GM12878 (cell line): ENCODE data around the gene ANP32B. TPM values are rescaled to one million over a fixed set of nuclear protein-coding genes. Genes with fewer than 3 reads are reported as not detected.

Experiments used
- ATAC-seq: fragments of 200-7000 bp; cut with Tn5 transposase; 3 replicates; pipeline ENCODE4 v1.9.1; 2020; ENCODE audit warnings: mild to moderate bottlenecking, moderate library complexity
- BruUV-seq: library from RNA; stranded (reverse); fragments of 400-500 nt; replicated peaks from 2 replicates; lab custom pipeline; 2021; lab: Mats Ljungman, UMichigan
- CTCF ChIA-PET: fragments of 300-600 bp; sonication (Branson Sonifier 250); formaldehyde crosslinking; extraction: SDS; loops from one replicate; lab custom pipeline; 2021; ENCODE audit warnings: inconsistent platforms; lab: Yijun Ruan, JAX
- POLR2A ChIA-PET: fragments of 350-600 bp; formaldehyde crosslinking; extraction: SDS; loops from one replicate; lab custom pipeline; 2021; ENCODE audit warnings: inconsistent platforms; lab: Charles Lee
- RAD21 ChIA-PET: fragments of 300-600 bp; sonication (Branson Sonifier 250); formaldehyde crosslinking; loops from one replicate; lab custom pipeline; 2023; ENCODE audit warnings: antibody characterized with exemption; ENCODE audit not compliant: unreplicated experiment; lab: Charles Lee
- SMC1A ChIA-PET: fragments of 300-600 bp; sonication (Branson Sonifier 250); formaldehyde crosslinking; loops from one replicate; lab custom pipeline; 2023; ENCODE audit not compliant: unreplicated experiment, uncharacterized antibody; lab: Charles Lee
- DNase-seq: peaks from one replicate; pipeline ENCODE4 v3.0.0-alpha.2; 2011; ENCODE audit warnings: low read depth, low spot score
- FAIRE-seq: peaks from 3 replicates; lab custom pipeline; 2011; peaks lifted over from hg19 to GRCh38; lab: Jason Lieb, UNC
- H2AFZ ChIP-seq: 2 replicates; pipeline ENCODE4 v1.6.0; 2011; ENCODE audit warnings: low read depth, low read length, control low read depth; ENCODE audit not compliant: control insufficient read depth
- H3K27ac ChIP-seq: 2 replicates; pipeline ENCODE4 v1.5.1; 2011; ENCODE audit warnings: control low read depth; ENCODE audit not compliant: control insufficient read depth, insufficient read depth
- H3K27me3 ChIP-seq, 2 experiments: replicated peaks in 1 of 2; 2 replicates each; pipeline versions ENCODE4 v1.6.0 to v1.6.1; 2011; ENCODE audit warnings: low read length in 1 of 2; ENCODE audit not compliant: control insufficient read depth in 2 of 2, insufficient read depth in 2 of 2
- H3K36me3 ChIP-seq, 2 experiments: 2 replicates each; pipeline ENCODE4 v1.5.1; 2011; ENCODE audit warnings: low read length in 1 of 2; ENCODE audit not compliant: control insufficient read depth in 2 of 2, insufficient read depth in 2 of 2
- H3K4me1 ChIP-seq: 2 replicates; pipeline ENCODE4 v1.6.1; 2011; ENCODE audit warnings: mild to moderate bottlenecking, low read length, moderate library complexity, mixed read lengths; ENCODE audit not compliant: control insufficient read depth, insufficient read depth
- H3K4me2 ChIP-seq: 2 replicates; pipeline ENCODE4 v1.6.0; 2011; ENCODE audit warnings: control low read depth; ENCODE audit not compliant: control insufficient read depth, insufficient read depth
- H3K4me3 ChIP-seq: fragments of 200-600 bp; sonication (generic); 2 replicates; pipeline ENCODE4 v1.5.1; 2016
- H3K79me2 ChIP-seq: 2 replicates; pipeline ENCODE4 v1.6.0; 2011; ENCODE audit warnings: low read length; ENCODE audit not compliant: control insufficient read depth, insufficient read depth
- H3K9ac ChIP-seq: 2 replicates; pipeline ENCODE4 v1.8.0; 2011; ENCODE audit warnings: low read length, control low read depth, mixed read lengths; ENCODE audit not compliant: control insufficient read depth, insufficient read depth
- H3K9me3 ChIP-seq: replicated peaks from 3 replicates; pipeline ENCODE4 v1.5.1; 2011; ENCODE audit warnings: mild to moderate bottlenecking, low read length; ENCODE audit not compliant: control insufficient read depth, insufficient read depth
- H4K20me1 ChIP-seq: 2 replicates; pipeline ENCODE4 v1.6.0; 2011; ENCODE audit not compliant: control insufficient read depth, insufficient read depth
- CEBPB ChIP-seq, 2 experiments: fragments of 150-350 bp in 1 of 2; IDR thresholded peaks; 2 replicates each; pipeline ENCODE4 v1.6.1; 2012 to 2014; ENCODE audit warnings: low read depth in 2 of 2, low read length in 2 of 2, borderline replicate concordance in 1 of 2, inconsistent platforms in 1 of 2
- ETV6 ChIP-seq, 2 experiments: fragments of 450-650 bp in 1 of 2; IDR thresholded peaks in 1 of 2; conservative IDR thresholded peaks in 1 of 2; 2 replicates each; pipeline ENCODE4 v1.6.1; 2014; ENCODE audit warnings: antibody characterized with exemption in 1 of 2, borderline replicate concordance in 1 of 2, low read depth in 1 of 2, mild to moderate bottlenecking in 1 of 2, moderate library complexity in 1 of 2
- HDAC2 ChIP-seq: fragments of 200-600 bp; sonication (generic); IDR thresholded peaks from 2 replicates; pipeline ENCODE4 v1.6.1; 2017
- MTA2 ChIP-seq: fragments of 450-650 bp; IDR thresholded peaks from 2 replicates; pipeline ENCODE4 v1.6.1; 2016; ENCODE audit warnings: low read depth, mild to moderate bottlenecking, moderate library complexity
- POLR2AphosphoS5 ChIP-seq: IDR thresholded peaks from 2 replicates; pipeline ENCODE4 v1.6.1; 2011; ENCODE audit warnings: mild to moderate bottlenecking, low read length, inconsistent platforms
- SUPT20H ChIP-seq: IDR thresholded peaks from 2 replicates; pipeline ENCODE4 v1.6.1; 2011; ENCODE audit warnings: low read depth, mild to moderate bottlenecking, low read length, moderate library complexity, borderline replicate concordance; ENCODE audit not compliant: control insufficient read depth
- ZNF217 ChIP-seq: fragments of 450-650 bp; IDR thresholded peaks from 2 replicates; pipeline ENCODE4 v1.6.1; 2017; ENCODE audit warnings: antibody characterized with exemption, mild to moderate bottlenecking
- WGBS: methylation state at CpG from one replicate; pipeline ENCODE4 v1.1.6; 2016; ENCODE audit warnings: low lambda C conversion rate; ENCODE audit not compliant: insufficient replicate concordance, insufficient coverage; ENCODE audit errors: missing lambda C conversion rate; 5-methylcytosine and 5-hydroxymethylcytosine counted together
- in situ Hi-C: fragments of 300-500 bp; cut with MboI; formaldehyde crosslinking; loops from 9 replicates; pipeline ENCODE4 v1.14.3; 2018; ENCODE audit warnings: mixed read lengths
- intact Hi-C: fragments of 100-400 bp; cut with micrococcal nuclease; formaldehyde crosslinking; loops from one replicate; pipeline ENCODE4 v1.14.2; 2022; ENCODE audit not compliant: unreplicated experiment
- polyA plus RNA-seq, 11 experiments: library from polyadenylated mRNA; depleted of rRNA in 4 of 11; unstranded in 6 of 11; stranded (reverse) in 5 of 11; fragments of >200 nt; fragmentation: Nextera tagmentation in 4 of 11; fragmentation: Illumina TruSeq in 1 of 11; extraction: Ambion mirVana in 4 of 11; extraction: Trizol in 1 of 11; gene quantifications; 1 replicate in 1 of 11; 2 replicates in 10 of 11; pipeline versions ENCODE4 v1.2.1 to v1.2.3, GENCODE V29; 2011 to 2016; ENCODE audit warnings: inconsistent platforms in 2 of 11, missing spikeins in 2 of 11, low read depth in 1 of 11
- total RNA-seq, 4 experiments: library from RNA; depleted of rRNA in 3 of 4; stranded (reverse); fragments of >200 nt in 3 of 4; fragmentation: Illumina TruSeq in 1 of 4; extraction: Trizol in 1 of 4; gene quantifications; 2 replicates each; pipeline versions ENCODE4 v1.2.1 to v1.2.3, GENCODE V29; 2013 to 2021
- TF ChIP-seq, protein P1 (sequence below): fragments of 450-650 bp; IDR thresholded peaks from 2 replicates; pipeline ENCODE4 v1.6.1; 2016; ENCODE audit warnings: mild to moderate bottlenecking, moderate library complexity, borderline replicate concordance
- TF ChIP-seq, protein P2 (sequence below): fragments of 450-650 bp; IDR thresholded peaks from 2 replicates; pipeline ENCODE4 v1.6.1; 2018; ENCODE audit warnings: borderline replicate concordance, mild to moderate bottlenecking; ENCODE audit not compliant: partially characterized antibody
- TF ChIP-seq, protein P3 (sequence below): IDR thresholded peaks from 2 replicates; pipeline ENCODE4 v1.6.1; 2012; ENCODE audit warnings: low read depth, low read length, improper control_type of control experiment

ANP32B gene
- total and polyA plus RNA-seq, 10 of the 15 experiments (the other 5 are each of a cell fraction or from before 2014, with no cell fraction given) = 24.5 to 419 (median 171) TPM

DNA sequence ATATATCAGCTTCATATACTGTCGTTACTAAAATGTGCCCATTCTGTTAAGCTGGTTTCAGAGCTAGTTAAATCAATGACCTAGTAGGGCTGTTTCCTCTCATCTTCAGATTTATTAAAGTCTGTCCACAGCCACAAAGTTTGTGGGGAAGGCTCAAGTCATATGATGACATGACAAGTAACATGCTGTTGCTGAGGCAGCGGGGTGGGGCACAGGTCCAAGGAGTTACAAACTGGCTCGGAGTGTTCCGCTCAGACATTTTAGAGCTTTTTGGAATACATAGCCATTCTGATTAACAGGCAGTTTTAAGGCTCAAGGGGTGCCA, 2.7 kb upstream of the ANP32B start:
- ATAC-seq (no peak), FAIRE-seq (no peak), DNase-seq (no peak)
- RAD21 ChIA-PET = interaction anchor here (1.0 to 1.2 kb wide), 2 partner anchors 24 to 76 kb away, joined by 3 to 4 read pairs; partner anchors contain the start of gene NANS
- 97% methylated on average over 4 of the region's 4 CpGs for WGBS
- Histone ChIP-seq H2AFZ (no peak overlapping the region), H3K36me3 (no peaks in the 10 kb centered on the region), H3K9me3 (no peaks in the 10 kb centered on the region), H4K20me1 (no peaks in the 10 kb centered on the region), H3K27me3 (no peaks in the 10 kb centered on the region), H3K27ac (no peak overlapping the region), H3K4me3 (no peak overlapping the region), H3K4me1 (peaks cover 8% of the 10 kb centered on the region; the same call in 1 of the 2 replicates), H3K79me2 (peaks cover 31% of the 10 kb centered on the region), H3K4me2 (no peak overlapping the region), H3K9ac (no peak overlapping the region)
- TF ChIP-seq POLR2AphosphoS5 (no peak), HDAC2 (no peak), CEBPB (IDR thresholded peaks at IDR 0.05; ENCODE audit: borderline replicate concordance in 1 of 2, low read depth in 2 of 2, low read length in 2 of 2) (no peak), SUPT20H (no peak), ETV6 (conservative IDR thresholded peaks at IDR 0.05 in 1 of 2, IDR thresholded peaks at IDR 0.05 in 1 of 2; ENCODE audit: borderline replicate concordance in 1 of 2, low read depth in 1 of 2) (no peak), MTA2 (no peak), ZNF217 (no peak)
- TF ChIP-seq, protein P1, sequence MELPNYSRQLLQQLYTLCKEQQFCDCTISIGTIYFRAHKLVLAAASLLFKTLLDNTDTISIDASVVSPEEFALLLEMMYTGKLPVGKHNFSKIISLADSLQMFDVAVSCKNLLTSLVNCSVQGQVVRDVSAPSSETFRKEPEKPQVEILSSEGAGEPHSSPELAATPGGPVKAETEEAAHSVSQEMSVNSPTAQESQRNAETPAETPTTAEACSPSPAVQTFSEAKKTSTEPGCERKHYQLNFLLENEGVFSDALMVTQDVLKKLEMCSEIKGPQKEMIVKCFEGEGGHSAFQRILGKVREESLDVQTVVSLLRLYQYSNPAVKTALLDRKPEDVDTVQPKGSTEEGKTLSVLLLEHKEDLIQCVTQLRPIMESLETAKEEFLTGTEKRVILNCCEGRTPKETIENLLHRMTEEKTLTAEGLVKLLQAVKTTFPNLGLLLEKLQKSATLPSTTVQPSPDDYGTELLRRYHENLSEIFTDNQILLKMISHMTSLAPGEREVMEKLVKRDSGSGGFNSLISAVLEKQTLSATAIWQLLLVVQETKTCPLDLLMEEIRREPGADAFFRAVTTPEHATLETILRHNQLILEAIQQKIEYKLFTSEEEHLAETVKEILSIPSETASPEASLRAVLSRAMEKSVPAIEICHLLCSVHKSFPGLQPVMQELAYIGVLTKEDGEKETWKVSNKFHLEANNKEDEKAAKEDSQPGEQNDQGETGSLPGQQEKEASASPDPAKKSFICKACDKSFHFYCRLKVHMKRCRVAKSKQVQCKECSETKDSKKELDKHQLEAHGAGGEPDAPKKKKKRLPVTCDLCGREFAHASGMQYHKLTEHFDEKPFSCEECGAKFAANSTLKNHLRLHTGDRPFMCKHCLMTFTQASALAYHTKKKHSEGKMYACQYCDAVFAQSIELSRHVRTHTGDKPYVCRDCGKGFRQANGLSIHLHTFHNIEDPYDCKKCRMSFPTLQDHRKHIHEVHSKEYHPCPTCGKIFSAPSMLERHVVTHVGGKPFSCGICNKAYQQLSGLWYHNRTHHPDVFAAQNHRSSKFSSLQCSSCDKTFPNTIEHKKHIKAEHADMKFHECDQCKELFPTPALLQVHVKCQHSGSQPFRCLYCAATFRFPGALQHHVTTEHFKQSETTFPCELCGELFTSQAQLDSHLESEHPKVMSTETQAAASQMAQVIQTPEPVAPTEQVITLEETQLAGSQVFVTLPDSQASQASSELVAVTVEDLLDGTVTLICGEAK = no peak
- TF ChIP-seq, protein P2, sequence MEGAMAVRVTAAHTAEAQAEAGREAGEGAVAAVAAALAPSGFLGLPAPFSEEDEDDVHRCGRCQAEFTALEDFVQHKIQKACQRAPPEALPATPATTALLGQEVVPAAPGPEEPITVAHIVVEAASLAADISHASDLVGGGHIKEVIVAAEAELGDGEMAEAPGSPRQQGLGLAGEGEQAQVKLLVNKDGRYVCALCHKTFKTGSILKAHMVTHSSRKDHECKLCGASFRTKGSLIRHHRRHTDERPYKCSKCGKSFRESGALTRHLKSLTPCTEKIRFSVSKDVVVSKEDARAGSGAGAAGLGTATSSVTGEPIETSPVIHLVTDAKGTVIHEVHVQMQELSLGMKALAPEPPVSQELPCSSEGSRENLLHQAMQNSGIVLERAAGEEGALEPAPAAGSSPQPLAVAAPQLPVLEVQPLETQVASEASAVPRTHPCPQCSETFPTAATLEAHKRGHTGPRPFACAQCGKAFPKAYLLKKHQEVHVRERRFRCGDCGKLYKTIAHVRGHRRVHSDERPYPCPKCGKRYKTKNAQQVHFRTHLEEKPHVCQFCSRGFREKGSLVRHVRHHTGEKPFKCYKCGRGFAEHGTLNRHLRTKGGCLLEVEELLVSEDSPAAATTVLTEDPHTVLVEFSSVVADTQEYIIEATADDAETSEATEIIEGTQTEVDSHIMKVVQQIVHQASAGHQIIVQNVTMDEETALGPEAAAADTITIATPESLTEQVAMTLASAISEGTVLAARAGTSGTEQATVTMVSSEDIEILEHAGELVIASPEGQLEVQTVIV = no peak
- TF ChIP-seq, protein P3, sequence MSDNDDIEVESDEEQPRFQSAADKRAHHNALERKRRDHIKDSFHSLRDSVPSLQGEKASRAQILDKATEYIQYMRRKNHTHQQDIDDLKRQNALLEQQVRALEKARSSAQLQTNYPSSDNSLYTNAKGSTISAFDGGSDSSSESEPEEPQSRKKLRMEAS = no peak
- in situ Hi-C loops = no loop called here
- POLR2A ChIA-PET = interaction anchor here (2.2 kb wide), 1 partner anchor 77 kb away, joined by 11 read pairs; the partner anchor contains the start of gene NANS
- intact Hi-C loops = no loop called here
- SMC1A ChIA-PET = interaction anchor here (1.2 to 1.4 kb wide), 2 partner anchors 10 to 77 kb away, joined by 3 to 4 read pairs; no protein-coding TSS in a partner anchor
- CTCF ChIA-PET = interaction anchor here (0.9 to 1.6 kb wide), 5 partner anchors 24 to 225 kb away, joined by 3 to 5 read pairs (median 3); no protein-coding TSS in a partner anchor
- no TSS peak for BruUV-seq
